Spleen (tissue), 11 donors: ENCODE measurements around the gene ANAPC5. TPM values are rescaled to one million over a fixed set of nuclear protein-coding genes. Genes with fewer than 3 reads are reported as not detected.
"Not testable (repeated sequence)": the region's sequence is repeated elsewhere in the genome, so short reads cannot be mapped to it uniquely, and the experiment has no call there.

Experiments used
- DNase-seq: peaks from one replicate; pipeline ENCODE4 v3.0.0-alpha.2; 2020
- H3K27ac ChIP-seq, 8 donors: fragments of 200-600 bp; sonication (generic) in 7 of 8; 1 replicate in 4 of 8; 2 replicates in 4 of 8; pipeline versions ENCODE4 v1.5.0 to v1.8.0; 2016 to 2021; ENCODE audit warnings: inconsistent platforms in 4 of 8, mild to moderate bottlenecking in 4 of 8, moderate library complexity in 1 of 8
- H3K27me3 ChIP-seq, 7 donors: fragments of 200-600 bp; sonication (generic) in 6 of 7; replicated peaks in 1 of 7; 1 replicate in 4 of 7; 2 replicates in 3 of 7; pipeline versions ENCODE4 v1.5.0 to v1.8.0; 2016 to 2021; ENCODE audit warnings: inconsistent platforms in 3 of 7, mild to moderate bottlenecking in 1 of 7
- H3K36me3 ChIP-seq, 6 donors: fragments of 200-600 bp; sonication (generic) in 5 of 6; 1 replicate in 4 of 6; 2 replicates in 2 of 6; pipeline versions ENCODE4 v1.5.0 to v1.8.0; 2016 to 2021; ENCODE audit warnings: inconsistent platforms in 2 of 6
- H3K4me1 ChIP-seq, 6 donors: fragments of 200-600 bp; sonication (generic) in 5 of 6; 1 replicate in 3 of 6; 2 replicates in 3 of 6; pipeline versions ENCODE4 v1.5.0 to v1.8.0; 2016 to 2021; ENCODE audit warnings: inconsistent platforms in 3 of 6
- H3K4me3 ChIP-seq, 8 donors: fragments of 200-600 bp; sonication (generic) in 7 of 8; 1 replicate in 4 of 8; 2 replicates in 4 of 8; pipeline versions ENCODE4 v1.5.0 to v1.8.0; 2016 to 2021; ENCODE audit warnings: inconsistent platforms in 4 of 8, mild to moderate bottlenecking in 4 of 8, moderate library complexity in 2 of 8
- H3K9me3 ChIP-seq, 8 donors: fragments of 200-600 bp; sonication (generic) in 7 of 8; 1 replicate in 4 of 8; 2 replicates in 4 of 8; pipeline versions ENCODE4 v1.5.0 to v1.8.0; 2016 to 2021; ENCODE audit warnings: inconsistent platforms in 4 of 8
- POLR2A ChIP-seq, 3 donors: fragments of 450-650 bp; IDR thresholded peaks; one replicate each; pipeline ENCODE4 v1.5.1; 2017; ENCODE audit warnings: antibody characterized with exemption in 3 of 3, mild to moderate bottlenecking in 1 of 3
- POLR2AphosphoS5 ChIP-seq, 3 donors: sonication (generic); formaldehyde crosslinking; IDR thresholded peaks; one replicate each; pipeline ENCODE4 v1.5.1; 2017; ENCODE audit warnings: antibody characterized with exemption in 3 of 3
- WGBS, 5 donors: extraction: QIAGEN DNeasy Blood & Tissue Kit in 3 of 5; methylation state at CpG; one replicate each; pipeline versions ENCODE4 v1.1.5 to v1.1.7; 2013 to 2018; 5-methylcytosine and 5-hydroxymethylcytosine counted together
- intact Hi-C: fragments of 100-400 bp; cut with DNase I; formaldehyde crosslinking; loops from one replicate; pipeline ENCODE4 v1.15.0; 2023; ENCODE audit warnings: low total_unique reads
- polyA plus RNA-seq, 3 donors: library from polyadenylated mRNA; stranded (reverse); fragments of 200-250 nt; gene quantifications; one replicate each; pipeline ENCODE4 v1.2.1, GENCODE V29; 2013
- total RNA-seq, 7 donors: library from RNA; depleted of rRNA in 3 of 7; stranded (reverse); fragments of >200 nt in 3 of 7; fragmentation: NEBNext Ultra II Directional in 4 of 7; extraction: Animal tissue kit (Norgen Biotek cat#: 25700) in 4 of 7; gene quantifications; one replicate each; pipeline versions ENCODE4 v1.1.0 to v1.2.1, GENCODE V29; 2016 to 2021
- TF ChIP-seq, protein P1 (sequence below), 11 experiments: fragments of 200-600 bp in 7 of 11; fragments of 450-650 bp in 4 of 11; sonication (generic) in 4 of 11; IDR thresholded peaks in 8 of 11; conservative IDR thresholded peaks in 3 of 11; 1 replicate in 7 of 11; 2 replicates in 4 of 11; pipeline versions ENCODE4 v1.4.0 to v1.8.0; 2016 to 2021; ENCODE audit warnings: antibody characterized with exemption in 11 of 11, inconsistent platforms in 4 of 11, mild to moderate bottlenecking in 1 of 11
- donor health status: healthy with polysubstance abuse.
- donor health status: DM: no; HTN: no; CAD: no; lungs with moderate emphysema.
- donor health status: DM: no; HTN: no; CAD: no.
- donor health status: Bipolar disorder and iron deficiency.
- donor health status: healthy.
- donor health status: DM: no; HTN: no; CAD: no.
- donor health status: DM: yes; HTN: yes; CAD: no.

ANAPC5 gene
- total and polyA plus RNA-seq, 10 donors = 97.5 to 185 (median 141) TPM

DNA sequence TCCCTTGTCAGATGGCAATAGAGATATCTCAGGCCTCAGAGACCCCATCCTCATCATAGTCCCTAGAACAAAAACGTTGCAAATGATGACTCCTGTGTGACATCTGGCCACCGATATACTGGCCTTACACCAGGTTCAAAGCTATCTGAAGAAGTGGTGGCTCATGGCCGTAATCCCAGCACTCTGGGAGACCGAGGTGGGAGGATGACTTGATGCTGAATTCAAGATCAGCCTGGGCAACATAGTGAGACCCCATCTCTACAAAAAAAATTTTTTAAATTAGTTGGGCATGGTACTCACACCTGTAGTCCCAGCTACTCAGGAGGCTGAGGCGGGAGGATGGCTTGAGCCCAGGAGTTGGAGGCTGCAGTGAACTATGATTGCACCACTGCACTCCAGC lies 68.8 kb downstream of the ANAPC5 start:
- peak overlapping the region in 1 of 8 donors; percentile 42 for H3K27ac ChIP-seq
- no peak for DNase-seq
- peaks cover 0 to 48% (median 0%) of the 10 kb centered on the region in 6 donors for H3K36me3 ChIP-seq
- TF ChIP-seq, protein P1, sequence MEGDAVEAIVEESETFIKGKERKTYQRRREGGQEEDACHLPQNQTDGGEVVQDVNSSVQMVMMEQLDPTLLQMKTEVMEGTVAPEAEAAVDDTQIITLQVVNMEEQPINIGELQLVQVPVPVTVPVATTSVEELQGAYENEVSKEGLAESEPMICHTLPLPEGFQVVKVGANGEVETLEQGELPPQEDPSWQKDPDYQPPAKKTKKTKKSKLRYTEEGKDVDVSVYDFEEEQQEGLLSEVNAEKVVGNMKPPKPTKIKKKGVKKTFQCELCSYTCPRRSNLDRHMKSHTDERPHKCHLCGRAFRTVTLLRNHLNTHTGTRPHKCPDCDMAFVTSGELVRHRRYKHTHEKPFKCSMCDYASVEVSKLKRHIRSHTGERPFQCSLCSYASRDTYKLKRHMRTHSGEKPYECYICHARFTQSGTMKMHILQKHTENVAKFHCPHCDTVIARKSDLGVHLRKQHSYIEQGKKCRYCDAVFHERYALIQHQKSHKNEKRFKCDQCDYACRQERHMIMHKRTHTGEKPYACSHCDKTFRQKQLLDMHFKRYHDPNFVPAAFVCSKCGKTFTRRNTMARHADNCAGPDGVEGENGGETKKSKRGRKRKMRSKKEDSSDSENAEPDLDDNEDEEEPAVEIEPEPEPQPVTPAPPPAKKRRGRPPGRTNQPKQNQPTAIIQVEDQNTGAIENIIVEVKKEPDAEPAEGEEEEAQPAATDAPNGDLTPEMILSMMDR (IDR thresholded peaks at IDR 0.05 in 8 of 11, conservative IDR thresholded peaks at IDR 0.05 in 3 of 11) = no peak
- TF ChIP-seq POLR2AphosphoS5 (IDR thresholded peaks at IDR 0.05) = no peak
- no peak for TF ChIP-seq POLR2A (IDR thresholded peaks at IDR 0.05)
- H3K4me3 ChIP-seq = no peak overlapping the region
- 80 to 95% (median 93%) methylated on average over 3 to 5 of the region's 5 CpGs for WGBS, 5 donors
- no peaks in the 10 kb centered on the region for H3K27me3 ChIP-seq
- H3K9me3 ChIP-seq = no peaks in the 10 kb centered on the region
- H3K4me1 ChIP-seq = peaks cover 0 to 88% (median 39%) of the 10 kb centered on the region in 6 donors
- intact Hi-C loops = no loop called here

DNA sequence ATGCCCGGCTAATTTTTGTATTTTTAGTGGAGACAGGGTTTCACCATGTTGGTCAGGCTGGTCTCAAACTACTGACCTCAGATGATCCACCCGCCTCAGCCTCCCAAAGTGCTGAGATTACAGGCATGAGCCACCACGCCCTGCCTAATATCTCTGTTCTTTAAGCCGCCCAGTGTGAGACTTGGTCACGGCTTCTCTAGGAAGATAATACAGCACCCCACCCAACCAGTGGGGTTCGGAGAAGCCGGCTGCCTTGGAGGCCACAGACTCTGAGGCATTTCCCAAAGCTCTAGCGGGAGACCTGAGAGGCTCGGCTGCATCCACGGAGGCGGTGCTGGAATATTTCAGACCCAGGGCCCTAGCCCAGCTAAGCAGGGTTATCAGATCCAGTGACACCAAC lies 69.3 kb downstream of the ANAPC5 start:
- Histone ChIP-seq H3K27ac (peak overlapping the region in 1 of 8 donors; percentile 42), H3K4me1 (peaks cover 0 to 88% (median 39%) of the 10 kb centered on the region in 6 donors)
- not testable (repeated sequence) for H3K27me3 ChIP-seq

DNA sequence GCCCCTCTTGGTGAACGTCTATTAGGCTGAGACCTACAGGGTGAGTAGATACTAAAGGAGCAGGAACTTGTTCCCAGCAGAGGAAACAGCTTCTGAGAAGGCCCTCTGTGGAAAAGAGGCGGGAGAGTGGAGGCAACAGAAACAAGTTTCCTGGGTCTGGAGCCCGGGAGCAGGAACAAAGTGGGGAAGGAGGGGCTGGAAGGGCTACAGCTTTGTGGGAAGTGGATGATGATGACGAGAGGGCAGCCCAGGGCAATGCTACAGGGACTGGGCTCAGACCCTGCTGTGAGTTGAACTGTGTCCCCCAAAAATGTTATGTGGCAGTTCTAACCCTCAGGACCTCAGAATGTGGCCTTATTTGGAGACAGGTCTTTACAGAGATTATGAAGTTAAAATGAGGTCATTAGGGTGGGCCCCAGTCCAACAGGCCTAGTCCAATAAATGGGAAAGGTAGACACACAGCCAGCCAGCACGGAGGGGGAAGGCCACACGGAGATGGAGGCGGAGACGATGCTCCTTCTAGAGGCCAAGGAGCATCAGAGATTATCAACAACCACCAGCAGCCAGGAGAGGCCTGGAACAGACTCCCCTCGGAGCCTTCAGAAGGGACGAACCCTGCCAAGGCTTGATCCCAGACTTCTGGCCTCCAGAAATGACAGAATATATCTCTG lies 70.0 kb downstream of the ANAPC5 start:
- peak; percentile 14 for DNase-seq
- Histone ChIP-seq H3K9me3 (no peaks in the 10 kb centered on the region), H3K36me3 (peaks cover 0 to 47% (median 0%) of the 10 kb centered on the region in 6 donors), H3K4me3 (no peak overlapping the region), H3K27me3 (no peaks in the 10 kb centered on the region), H3K4me1 (peaks cover 4 to 88% (median 39%) of the 10 kb centered on the region in 6 donors), H3K27ac (peak overlapping the region in 5 of 8 donors; percentile 7 to 47 (median 40))
- 85 to 91% (median 86%) methylated on average over 10 of the region's 10 CpGs for WGBS, 5 donors
- intact Hi-C loops = no loop called here
- TF ChIP-seq, protein P1 (IDR thresholded peaks at IDR 0.05 in 8 of 11, conservative IDR thresholded peaks at IDR 0.05 in 3 of 11) = no peak
- TF ChIP-seq POLR2AphosphoS5 (IDR thresholded peaks at IDR 0.05) (no peak), POLR2A (IDR thresholded peaks at IDR 0.05) (no peak)

More for the DNA sequence above, 69.3 kb downstream of the ANAPC5 start:
- H3K36me3 ChIP-seq = peaks cover 0 to 48% (median 0%) of the 10 kb centered on the region in 6 donors
- H3K9me3 ChIP-seq, intact Hi-C loops, DNase-seq, H3K4me3 ChIP-seq: not testable (repeated sequence)
- whole genome bisulfite sequencing, 5 donors = 91 to 98% (median 97%) methylated on average over 11 of the region's 11 CpGs

DNA sequence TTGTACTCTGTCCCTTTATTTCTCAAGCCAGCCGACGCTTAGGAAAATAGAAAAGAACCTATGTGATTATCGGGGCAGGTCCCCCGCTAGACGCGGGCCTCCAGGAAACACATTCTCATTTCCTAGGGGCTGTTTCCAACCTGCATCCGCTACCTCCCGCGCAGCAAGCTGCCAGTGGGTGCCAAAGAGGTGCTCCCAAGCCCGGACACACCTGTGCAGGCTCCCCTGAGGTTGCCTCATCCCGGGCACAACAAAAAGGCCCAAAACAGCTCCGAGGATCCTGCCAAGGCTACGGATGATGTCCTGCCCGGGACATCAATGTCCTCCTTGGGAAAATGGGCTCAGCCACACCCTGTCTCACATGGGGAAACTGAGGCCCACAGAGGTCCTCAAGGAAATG lies 71.1 kb downstream of the ANAPC5 start:
- H3K4me1 ChIP-seq = peaks cover 9 to 88% (median 39%) of the 10 kb centered on the region in 6 donors

DNA sequence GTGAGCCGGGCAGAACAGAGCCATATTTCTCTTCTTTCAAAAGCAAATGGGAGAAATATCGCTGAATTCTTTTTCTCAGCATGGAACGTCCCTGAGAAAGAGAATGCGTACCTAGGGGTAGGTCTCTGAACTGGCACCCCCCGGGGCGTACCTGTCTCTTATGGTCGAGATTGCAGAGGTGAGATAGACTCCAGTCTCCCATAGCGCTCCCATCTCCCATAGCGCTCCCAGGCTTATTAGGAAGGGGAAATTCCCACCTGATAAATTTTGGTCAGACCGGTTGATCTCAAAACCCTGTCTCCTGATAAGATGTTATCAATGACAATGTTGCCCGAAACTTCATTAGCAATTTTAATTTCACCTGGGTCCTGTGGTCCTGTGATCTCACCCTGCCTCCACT lies 71.7 kb downstream of the ANAPC5 start:
- peak overlapping the region in 6 of 8 donors; percentile 80 to 89 (median 88) for H3K27ac ChIP-seq
- H3K9me3 ChIP-seq, intact Hi-C loops, H3K4me3 ChIP-seq, DNase-seq, H3K27me3 ChIP-seq: not testable (repeated sequence)
- H3K36me3 ChIP-seq = peaks cover 0 to 51% (median 3%) of the 10 kb centered on the region in 6 donors
- H3K4me1 ChIP-seq = peaks cover 9 to 84% (median 38%) of the 10 kb centered on the region in 6 donors
- 85 to 94% (median 90%) methylated on average over 10 to 11 of the region's 11 CpGs for WGBS, 5 donors

More for the DNA sequence above, 71.1 kb downstream of the ANAPC5 start:
- H3K4me3 ChIP-seq, DNase-seq, intact Hi-C loops, H3K27me3 ChIP-seq, H3K9me3 ChIP-seq: not testable (repeated sequence)
- Histone ChIP-seq H3K27ac (peak overlapping the region in 2 of 8 donors; percentile 30 to 42), H3K36me3 (peaks cover 0 to 45% (median under 1%) of the 10 kb centered on the region in 6 donors)
- WGBS, 5 donors = 94 to 95% (median 95%) methylated on average over 13 to 14 of the region's 14 CpGs
